Aorta (tissue), 5 donors: Measurements from ENCODE around the gene FALEC. TPM values are rescaled to one million over a fixed set of nuclear protein-coding genes. Genes with fewer than 3 reads are reported as not detected.

Experiments
- ATAC-seq: fragments of 200-7000 bp; cut with Tn5 transposase; one replicate; pipeline ENCODE4 v1.9.1; 2022; ENCODE audit warnings: moderate library complexity; ENCODE audit not compliant: low FRiP score
- DNase-seq, 2 donors: peaks; one replicate each; pipeline ENCODE4 v3.0.0-alpha.2; 2020
- H3K27ac ChIP-seq, 2 donors: one replicate each; pipeline ENCODE4 v1.5.1; 2013; ENCODE audit warnings: low read length in 2 of 2, mild to moderate bottlenecking in 2 of 2, moderate library complexity in 2 of 2, control low read depth in 1 of 2, inconsistent platforms in 1 of 2, low read depth in 1 of 2
- H3K27me3 ChIP-seq, 2 donors: one replicate each; pipeline ENCODE4 v1.6.1; 2013; ENCODE audit warnings: control low read depth in 1 of 2, low read length in 1 of 2, mild to moderate bottlenecking in 1 of 2, moderate library complexity in 1 of 2; ENCODE audit not compliant: insufficient read depth in 2 of 2, control insufficient read depth in 1 of 2
- H3K36me3 ChIP-seq, 2 donors: one replicate each; pipeline ENCODE4 v1.6.1; 2013; ENCODE audit warnings: control low read depth in 1 of 2, low read length in 1 of 2, mild to moderate bottlenecking in 1 of 2; ENCODE audit not compliant: insufficient read depth in 2 of 2, control insufficient read depth in 1 of 2
- H3K4me1 ChIP-seq, 2 donors: one replicate each; pipeline ENCODE4 v1.6.1; 2013; ENCODE audit warnings: low read length in 2 of 2, control low read depth in 1 of 2, mild to moderate bottlenecking in 1 of 2, moderate library complexity in 1 of 2; ENCODE audit not compliant: insufficient read depth in 2 of 2, control insufficient read depth in 1 of 2
- H3K4me3 ChIP-seq, 2 donors: one replicate each; pipeline ENCODE4 v1.5.1; 2013; ENCODE audit warnings: low read length in 2 of 2, control low read depth in 1 of 2, mild to moderate bottlenecking in 1 of 2
- H3K9me3 ChIP-seq: one replicate; pipeline ENCODE4 v1.6.1; 2013; ENCODE audit warnings: mild to moderate bottlenecking, low read length; ENCODE audit not compliant: control insufficient read depth
- WGBS, 2 donors: extraction: QIAGEN DNeasy Blood & Tissue Kit; methylation state at CpG; one replicate each; pipeline ENCODE4 v1.1.7; 2013; 5-methylcytosine and 5-hydroxymethylcytosine counted together
- intact Hi-C, 2 donors: fragments of 100-400 bp; cut with DNase I; formaldehyde crosslinking; loops; one replicate each; pipeline versions ENCODE4 v1.14.2 to v1.15.0; 2022
- polyA plus RNA-seq, 2 donors: library from polyadenylated mRNA; stranded (reverse); fragments of 200-250 nt; gene quantifications; one replicate each; pipeline ENCODE4 v1.2.3, GENCODE V29; 2013
- total RNA-seq, 2 donors: library from RNA; stranded (reverse); fragmentation: NEBNext Ultra II Directional; extraction: Animal tissue kit (Norgen Biotek cat#: 25700); gene quantifications; one replicate each; pipeline ENCODE4 v1.2.1, GENCODE V29; 2021
- donor health status: healthy with polysubstance abuse.
- donor health status: Bipolar disorder and iron deficiency.
- donor health status: DM: no; HTN: no; CAD: no.
- donor health status: DM: no; HTN: no; CAD: no.
- donor health status: DM: yes; HTN: yes; CAD: no.

FALEC gene
- total and polyA plus RNA-seq, 4 donors = 0.99 to 1.1 TPM; not detected in 2

DNA sequence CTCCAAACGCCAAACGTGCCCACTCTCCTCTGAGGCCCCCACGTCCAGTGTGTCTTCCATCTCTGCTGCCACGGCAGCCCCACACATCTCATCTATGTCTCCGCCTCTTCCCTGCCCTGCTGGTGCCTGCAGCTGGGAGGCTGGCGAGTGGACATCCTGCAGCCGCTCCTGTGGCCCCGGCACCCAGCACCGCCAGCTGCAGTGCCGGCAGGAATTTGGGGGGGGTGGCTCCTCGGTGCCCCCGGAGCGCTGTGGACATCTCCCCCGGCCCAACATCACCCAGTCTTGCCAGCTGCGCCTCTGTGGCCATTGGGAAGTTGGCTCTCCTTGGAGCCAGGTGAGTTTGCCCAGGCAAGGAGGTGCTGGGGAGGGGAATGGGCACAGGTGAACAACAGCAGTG lies 42.3 kb downstream of the FALEC start:
- intact Hi-C loops = loop anchor here in 1 of 2 donors (5.0 kb wide), 1 partner anchor 96 kb away; no protein-coding TSS in a partner anchor
- WGBS, 2 donors = 67 to 70% methylated on average over 15 of the region's 15 CpGs
- no peak for ATAC-seq
- H3K4me1 ChIP-seq = peaks cover 0 to 2% of the 10 kb centered on the region in 2 donors
- DNase-seq = peak in 1 of 2 donors; percentile 71
- H3K9me3 ChIP-seq = no peaks in the 10 kb centered on the region
- no peak overlapping the region for H3K27ac ChIP-seq
- no peaks in the 10 kb centered on the region for H3K27me3 ChIP-seq
- H3K4me3 ChIP-seq = no peak overlapping the region
- no peaks in the 10 kb centered on the region for H3K36me3 ChIP-seq

DNA sequence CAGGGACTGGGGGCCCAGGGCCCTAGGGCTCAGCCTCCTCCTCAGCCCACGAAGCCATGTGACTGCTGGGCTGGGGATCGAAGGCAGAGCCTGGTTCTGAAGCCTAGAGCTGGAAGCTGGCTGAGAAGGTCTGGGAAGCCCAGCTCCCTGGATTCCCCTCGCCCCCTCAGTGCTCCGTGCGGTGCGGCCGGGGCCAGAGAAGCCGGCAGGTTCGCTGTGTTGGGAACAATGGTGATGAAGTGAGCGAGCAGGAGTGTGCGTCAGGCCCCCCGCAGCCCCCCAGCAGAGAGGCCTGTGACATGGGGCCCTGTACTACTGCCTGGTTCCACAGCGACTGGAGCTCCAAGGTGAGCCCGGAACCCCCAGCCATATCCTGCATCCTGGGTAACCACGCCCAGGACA lies 42.8 kb downstream of the FALEC start:
- H3K27ac ChIP-seq = no peak overlapping the region
- no peak for ATAC-seq
- H3K27me3 ChIP-seq = no peaks in the 10 kb centered on the region
- intact Hi-C loops = loop anchor here in 1 of 2 donors (5.0 kb wide), 1 partner anchor 96 kb away; no protein-coding TSS in a partner anchor
- no peaks in the 10 kb centered on the region for H3K9me3 ChIP-seq
- H3K4me3 ChIP-seq = no peak overlapping the region
- no peaks in the 10 kb centered on the region for H3K36me3 ChIP-seq
- WGBS, 2 donors = 66 to 70% methylated on average over 15 of the region's 15 CpGs
- DNase-seq = peak; percentile 43 to 71
- H3K4me1 ChIP-seq = peaks cover 0 to 2% of the 10 kb centered on the region in 2 donors

DNA sequence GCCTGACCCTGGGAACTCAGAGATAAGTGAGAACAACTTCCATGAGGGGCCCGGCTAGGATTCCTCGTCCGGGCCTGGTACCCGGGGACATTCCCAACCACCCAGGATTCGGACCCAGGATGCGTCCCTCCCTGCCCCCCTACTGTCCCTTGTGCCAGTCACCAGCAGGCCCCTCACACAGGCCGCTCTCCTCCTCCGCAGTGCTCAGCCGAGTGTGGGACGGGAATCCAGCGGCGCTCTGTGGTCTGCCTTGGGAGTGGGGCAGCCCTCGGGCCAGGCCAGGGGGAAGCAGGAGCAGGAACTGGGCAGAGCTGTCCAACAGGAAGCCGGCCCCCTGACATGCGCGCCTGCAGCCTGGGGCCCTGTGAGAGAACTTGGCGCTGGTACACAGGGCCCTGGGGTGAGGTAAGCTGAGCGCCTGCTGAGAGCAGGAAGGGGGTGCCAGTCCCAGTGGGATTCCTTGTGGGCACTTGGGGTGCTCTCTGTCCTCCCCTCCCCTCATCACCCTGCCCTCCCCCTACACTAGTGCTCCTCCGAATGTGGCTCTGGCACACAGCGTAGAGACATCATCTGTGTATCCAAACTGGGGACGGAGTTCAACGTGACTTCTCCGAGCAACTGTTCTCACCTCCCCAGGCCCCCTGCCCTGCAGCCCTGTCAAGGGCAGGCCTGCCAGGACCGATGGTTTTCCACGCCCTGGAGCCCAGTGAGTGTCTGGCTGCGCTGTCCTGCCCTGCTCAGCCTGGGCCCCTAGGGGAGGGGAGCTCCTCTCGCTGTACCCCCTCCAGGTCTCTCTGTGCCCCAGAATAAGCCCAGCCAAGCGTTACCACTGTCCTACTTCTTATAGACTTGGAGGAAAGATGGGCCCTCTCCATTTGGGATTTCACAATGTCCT lies 43.5 kb downstream of the FALEC start:
- Histone ChIP-seq H3K36me3 (no peaks in the 10 kb centered on the region), H3K9me3 (no peaks in the 10 kb centered on the region), H3K27ac (peak overlapping the region in 1 of 2 donors; percentile 17), H3K27me3 (no peaks in the 10 kb centered on the region), H3K4me1 (peaks cover 0 to 9% of the 10 kb centered on the region in 2 donors), H3K4me3 (no peak overlapping the region)
- ATAC-seq = no peak
- peak; percentile 89 for DNase-seq
- intact Hi-C loops = loop anchor here in 1 of 2 donors (5.0 kb wide), 1 partner anchor 97 kb away; no protein-coding TSS in a partner anchor
- 16 to 32% methylated on average over 27 to 28 of the region's 28 CpGs for WGBS, 2 donors

DNA sequence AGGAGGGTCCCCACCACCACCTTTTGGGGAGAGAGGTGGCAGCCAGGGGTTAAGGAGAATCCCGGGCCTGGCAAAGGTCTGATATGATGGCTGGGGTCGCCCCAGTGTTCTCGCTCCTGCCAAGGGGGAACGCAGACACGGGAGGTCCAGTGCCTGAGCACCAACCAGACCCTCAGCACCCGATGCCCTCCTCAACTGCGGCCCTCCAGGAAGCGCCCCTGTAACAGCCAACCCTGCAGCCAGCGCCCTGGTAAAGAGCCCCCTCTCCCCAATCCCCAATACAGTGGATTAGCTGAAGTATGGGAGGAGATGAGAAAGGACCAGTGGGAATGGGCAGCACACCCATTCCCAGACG lies 44.1 kb downstream of the FALEC start:
- no peak overlapping the region for H3K4me3 ChIP-seq
- WGBS, 2 donors = 48 to 52% methylated on average over 9 to 10 of the region's 10 CpGs
- peaks cover 0 to 12% of the 10 kb centered on the region in 2 donors for H3K4me1 ChIP-seq

DNA sequence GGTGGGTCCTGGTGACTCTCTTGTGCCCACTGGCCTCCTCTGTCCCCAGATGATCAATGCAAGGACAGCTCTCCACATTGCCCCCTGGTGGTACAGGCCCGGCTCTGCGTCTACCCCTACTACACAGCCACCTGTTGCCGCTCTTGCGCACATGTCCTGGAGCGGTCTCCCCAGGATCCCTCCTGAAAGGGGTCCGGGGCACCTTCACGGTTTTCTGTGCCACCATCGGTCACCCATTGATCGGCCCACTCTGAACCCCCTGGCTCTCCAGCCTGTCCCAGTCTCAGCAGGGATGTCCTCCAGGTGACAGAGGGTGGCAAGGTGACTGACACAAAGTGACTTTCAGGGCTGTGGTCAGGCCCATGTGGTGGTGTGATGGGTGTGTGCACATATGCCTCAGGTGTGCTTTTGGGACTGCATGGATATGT lies 44.5 kb downstream of the FALEC start:
- H3K4me3 ChIP-seq = no peak overlapping the region
- peaks cover 0 to 12% of the 10 kb centered on the region in 2 donors for H3K4me1 ChIP-seq
- H3K9me3 ChIP-seq = no peaks in the 10 kb centered on the region
- WGBS, 2 donors = 17 to 18% methylated on average over 9 of the region's 9 CpGs
- no peaks in the 10 kb centered on the region for H3K36me3 ChIP-seq
- ATAC-seq (peak; percentile 57), DNase-seq (peak; percentile 84 to 91)
- H3K27me3 ChIP-seq = no peaks in the 10 kb centered on the region
- intact Hi-C loops = loop anchor here (2.0 to 10.0 kb wide), 3 partner anchors 61 to 415 kb away; partner anchors contain the start of genes CERS2 (in 1 of the 2) and ENSA (in 1 of the 2)
- H3K27ac ChIP-seq = peak overlapping the region; percentile 16 to 88

More for the DNA sequence above, 44.1 kb downstream of the FALEC start:
- ATAC-seq = no peak
- no peak for DNase-seq
- no peaks in the 10 kb centered on the region for H3K36me3 ChIP-seq
- peak overlapping the region in 1 of 2 donors; percentile 17 for H3K27ac ChIP-seq
- H3K9me3 ChIP-seq = no peaks in the 10 kb centered on the region
- H3K27me3 ChIP-seq = no peaks in the 10 kb centered on the region
- intact Hi-C loops = loop anchor here (2.0 to 10.0 kb wide), 4 partner anchors 61 to 415 kb away; partner anchors contain the start of genes CERS2 (in 1 of the 2) and ENSA (in 1 of the 2)

DNA sequence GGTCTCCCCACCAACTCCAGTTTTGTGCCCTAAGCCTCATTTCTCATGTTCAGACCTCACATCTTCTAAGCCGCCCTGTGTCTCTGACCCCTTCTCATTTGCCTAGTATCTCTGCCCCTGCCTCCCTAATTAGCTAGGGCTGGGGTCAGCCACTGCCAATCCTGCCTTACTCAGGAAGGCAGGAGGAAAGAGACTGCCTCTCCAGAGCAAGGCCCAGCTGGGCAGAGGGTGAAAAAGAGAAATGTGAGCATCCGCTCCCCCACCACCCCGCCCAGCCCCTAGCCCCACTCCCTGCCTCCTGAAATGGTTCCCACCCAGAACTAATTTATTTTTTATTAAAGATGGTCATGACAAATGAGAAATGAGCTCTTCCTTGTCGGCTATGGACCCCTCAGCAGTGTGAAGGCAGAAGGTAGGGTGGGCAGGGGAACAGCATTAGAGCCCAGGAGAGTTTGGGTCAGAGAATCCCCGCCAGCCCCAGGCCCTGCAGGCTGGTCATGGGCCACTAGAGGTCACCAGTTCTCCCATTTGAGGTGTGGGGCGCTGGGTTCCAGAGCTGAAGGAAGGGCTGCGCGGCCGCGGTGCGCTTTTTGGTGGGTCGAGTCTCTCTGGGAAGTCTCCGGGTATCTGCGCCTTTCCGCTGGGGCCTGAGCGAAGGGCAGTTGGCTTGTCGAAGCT lies 45.2 kb downstream of the FALEC start:
- ATAC-seq = peak; percentile 82
- H3K4me1 ChIP-seq = peaks cover 0 to 12% of the 10 kb centered on the region in 2 donors
- intact Hi-C loops = loop anchor here (1.0 to 10.0 kb wide), 4 partner anchors 18 to 414 kb away; partner anchors contain the start of genes CERS2 (in 1 of the 2) and ENSA (in 1 of the 2)
- peak; percentile 94 to 95 for DNase-seq
- H3K27ac ChIP-seq = peak overlapping the region; percentile 48 to 88
- 9 to 10% methylated on average over 17 of the region's 17 CpGs for WGBS, 2 donors
- H3K4me3 ChIP-seq = peak overlapping the region; percentile 15 to 35
- no peaks in the 10 kb centered on the region for H3K36me3 ChIP-seq
- no peaks in the 10 kb centered on the region for H3K9me3 ChIP-seq
- H3K27me3 ChIP-seq = no peaks in the 10 kb centered on the region

DNA sequence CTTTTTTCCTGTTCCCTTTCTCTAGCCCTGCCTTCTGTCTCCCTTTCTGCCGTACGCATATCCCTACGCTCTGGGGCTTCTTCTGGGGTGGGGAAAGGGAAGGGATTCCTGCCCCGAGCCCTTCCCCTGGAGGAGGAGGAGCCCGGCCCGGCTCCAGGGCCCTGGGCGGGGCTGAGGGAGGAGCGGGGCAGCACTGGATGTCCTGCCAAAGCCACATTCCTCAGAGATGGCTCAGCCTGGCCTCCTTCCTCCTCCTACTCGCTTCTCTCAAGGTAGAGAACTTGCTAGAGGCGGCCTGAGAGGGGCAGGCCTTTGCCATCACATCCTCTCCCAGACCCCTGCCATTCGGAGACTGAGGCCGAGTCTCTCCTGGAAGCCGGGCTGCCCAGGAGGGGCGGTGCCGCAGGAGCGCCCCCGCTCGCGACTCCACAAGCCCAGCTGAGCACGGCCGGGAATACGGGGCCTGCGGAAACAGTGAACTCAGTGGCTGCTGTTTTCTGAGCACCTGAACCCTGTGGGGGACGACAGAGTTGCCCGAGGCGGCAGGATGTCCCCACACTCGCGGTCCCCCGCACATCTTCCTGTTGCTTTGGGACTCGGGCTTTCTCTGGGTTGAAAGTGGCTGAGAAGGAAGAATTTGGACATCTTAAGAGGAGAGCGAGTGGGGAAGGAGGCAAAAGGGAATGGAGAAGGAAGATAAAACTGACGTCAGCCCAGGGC lies 45.9 kb downstream of the FALEC start:
- no peaks in the 10 kb centered on the region for H3K27me3 ChIP-seq
- peak overlapping the region; percentile 15 to 35 for H3K4me3 ChIP-seq
- intact Hi-C loops = loop anchor here (1.0 to 10.0 kb wide), 4 partner anchors 17 to 413 kb away; partner anchors contain the start of genes CERS2 (in 1 of the 2) and ENSA (in 1 of the 2)
- DNase-seq = peak; percentile 96
- no peaks in the 10 kb centered on the region for H3K36me3 ChIP-seq
- 0 to 1% methylated on average over 30 to 32 of the region's 32 CpGs for WGBS, 2 donors
- no peaks in the 10 kb centered on the region for H3K9me3 ChIP-seq
- peak overlapping the region; percentile 89 to 93 for H3K27ac ChIP-seq
- peak; percentile 91 for ATAC-seq
- peaks cover 0 to 12% of the 10 kb centered on the region in 2 donors for H3K4me1 ChIP-seq
